GM21717 (cell line): ENCODE results near the gene NDUFC2.
"Not testable (repeated sequence)": the region's sequence is repeated elsewhere in the genome, so short reads cannot be mapped to it uniquely, and the experiment has no call there.

ENCODE experiments used
- ATAC-seq: cut with Tn5 transposase; IDR thresholded peaks from one replicate; pipeline ENCODE4 v1.9.1; 2021; ENCODE audit warnings: mild to moderate bottlenecking, moderate library complexity; ENCODE audit not compliant: unreplicated experiment

Gene NDUFC2

DNA sequence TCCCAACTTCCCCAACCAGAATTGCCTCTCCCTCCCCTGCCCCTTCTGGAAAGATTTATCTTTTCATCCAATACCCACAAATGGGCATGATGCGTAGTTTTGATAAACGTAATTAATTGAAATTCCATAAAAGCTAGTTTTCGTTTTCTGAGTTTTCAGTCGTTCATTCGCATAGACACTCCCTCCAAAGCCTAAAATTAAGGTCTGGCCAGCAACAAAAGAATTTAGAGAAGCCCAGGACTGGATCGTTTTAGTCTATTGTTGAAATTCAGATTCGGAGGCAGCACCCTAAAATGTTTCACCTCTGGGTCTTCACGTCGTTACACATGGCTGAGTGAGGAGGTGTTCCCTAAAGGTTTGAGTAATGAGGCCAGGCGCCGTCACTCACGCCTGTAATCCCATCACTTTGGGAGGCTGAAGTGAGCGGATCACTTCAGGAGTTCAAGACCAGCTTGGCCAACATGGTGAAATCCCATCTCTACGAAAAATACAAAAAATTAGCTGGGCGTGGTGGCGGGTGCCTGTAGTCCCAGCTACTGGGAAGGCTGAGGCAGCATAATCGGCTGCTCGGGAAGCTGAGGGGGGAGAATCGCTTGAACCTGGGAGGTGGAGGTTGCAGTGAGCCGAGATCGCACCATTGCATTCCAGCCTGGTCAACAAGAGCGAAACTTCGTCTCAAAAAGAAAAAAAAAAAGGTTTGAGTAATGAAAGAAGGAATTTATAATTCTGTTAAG, 589 bp upstream of the NDUFC2 start:
- no peak for ATAC-seq

DNA sequence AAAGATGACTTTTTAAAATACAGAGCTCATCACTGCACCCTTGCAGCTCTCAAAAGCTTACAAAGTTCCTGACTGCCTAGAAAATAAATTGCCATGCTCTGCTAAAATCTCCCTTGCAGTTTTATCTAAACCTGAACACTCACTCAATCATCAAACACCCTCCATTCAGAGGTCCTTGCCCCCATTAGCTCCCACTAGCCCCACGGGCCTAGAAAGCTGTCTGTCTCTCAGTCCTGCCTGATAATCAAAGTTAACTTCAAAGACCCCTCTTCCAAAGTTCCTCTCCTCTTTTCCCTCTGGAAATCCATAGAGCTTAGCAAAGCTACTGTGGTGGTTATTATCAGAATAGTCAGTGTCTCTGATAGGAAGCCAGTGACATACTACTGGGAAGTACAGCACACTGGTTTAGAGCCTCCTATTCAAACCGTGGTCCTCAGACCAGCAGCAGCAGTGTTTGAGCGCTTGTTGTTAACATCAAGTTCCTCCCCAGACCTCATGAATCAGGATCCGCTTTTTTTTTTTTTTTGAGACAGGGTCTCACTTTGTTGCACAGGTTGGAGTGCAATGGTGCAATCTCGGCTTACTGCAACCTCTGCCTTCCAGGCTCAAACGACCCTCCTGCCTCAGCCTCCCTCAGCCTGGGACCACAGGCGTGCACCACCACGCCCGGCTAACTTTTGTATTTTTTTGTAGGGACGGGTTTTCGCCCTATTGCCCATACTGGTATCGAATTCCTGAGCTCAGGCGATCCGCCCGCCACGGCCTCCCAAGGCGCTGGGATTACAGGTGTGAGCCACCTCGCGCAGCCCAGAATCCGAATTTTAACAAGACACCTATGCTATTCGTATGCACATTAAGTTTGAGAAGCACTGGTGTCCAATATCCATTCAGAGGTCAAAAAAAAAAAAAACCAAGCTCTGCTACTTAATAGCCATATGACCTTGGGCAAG, 1.2 kb downstream of the NDUFC2 start:
- ATAC-seq = no peak

DNA sequence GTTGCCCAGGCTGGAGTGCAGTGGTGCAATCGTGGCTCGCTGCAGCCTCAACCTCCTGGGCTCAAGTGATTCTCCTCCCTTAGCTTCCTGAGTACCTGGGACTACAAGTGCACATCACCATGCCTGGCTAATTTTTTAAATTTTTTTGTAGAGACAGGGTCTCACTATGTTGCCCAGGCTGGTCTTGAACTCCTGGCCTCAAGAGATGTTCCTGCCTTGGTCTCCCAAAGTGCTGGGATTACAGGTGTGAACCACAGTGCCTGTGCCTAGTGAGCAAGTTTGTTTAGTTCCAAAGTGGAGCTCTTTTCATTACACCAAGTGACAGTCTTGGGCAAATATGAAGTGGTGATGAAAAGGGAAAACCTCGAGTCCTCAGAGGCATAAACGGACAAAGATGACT, 2.1 kb downstream of the NDUFC2 start:
- ATAC-seq = not testable (repeated sequence)

DNA sequence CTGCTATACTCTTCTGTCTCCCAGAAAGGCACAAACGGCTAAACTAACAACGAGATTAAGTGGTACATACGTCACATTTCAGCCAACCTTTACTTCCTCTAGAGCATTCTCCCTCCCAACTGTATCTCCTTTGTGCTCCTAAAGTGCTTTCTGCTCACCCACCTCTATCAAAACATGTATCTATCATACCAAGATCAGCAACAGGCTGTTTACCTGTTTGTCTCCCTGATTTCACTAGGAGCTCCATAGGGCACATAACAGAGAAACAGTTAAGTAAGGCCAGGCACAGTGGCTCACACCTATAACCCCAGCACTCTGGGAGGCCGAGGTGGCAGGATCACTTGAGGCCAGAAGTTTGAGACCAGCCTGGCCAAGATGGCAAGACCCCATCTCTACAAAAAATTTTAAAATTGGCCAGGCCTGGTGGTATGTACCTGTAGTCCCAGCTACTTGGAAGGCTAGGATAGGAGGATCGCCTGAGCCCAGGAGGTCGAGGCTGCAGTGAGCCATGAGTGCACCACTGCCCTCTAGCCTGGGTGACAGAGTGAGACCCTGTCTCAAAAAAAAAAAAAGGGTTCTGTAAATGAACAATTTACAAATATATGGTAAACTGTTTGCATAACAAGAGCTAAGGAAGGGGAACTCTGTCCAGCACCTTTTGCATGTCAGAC, 2.8 kb downstream of the NDUFC2 start:
- ATAC-seq = no peak

- no peak for ATAC-seq
Observed at GRCh38 chr11:78074756-78075155, 4.9 kb downstream of the NDUFC2 start.

GRCh38 chr11:78072455-78072854, 7.2 kb downstream of the NDUFC2 start:
- no peak for ATAC-seq

DNA sequence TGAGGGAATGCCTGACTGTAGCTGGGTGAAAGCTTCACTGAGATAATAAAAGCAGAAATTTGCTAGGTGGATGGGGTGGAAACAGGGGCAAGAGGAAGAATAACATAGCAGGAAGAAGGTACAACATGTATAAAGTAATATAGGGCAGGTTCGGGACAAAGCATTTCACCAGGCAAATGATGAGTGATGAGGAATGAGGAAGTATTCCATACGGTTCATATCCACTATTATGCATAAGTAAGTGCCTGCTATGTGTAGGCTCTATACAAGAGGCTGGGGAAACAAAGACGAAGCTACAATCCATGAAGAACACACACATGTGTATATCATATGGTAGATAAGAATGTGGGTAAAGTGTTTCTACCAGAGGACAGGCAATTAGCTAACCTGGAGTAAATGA, 7.9 kb downstream of the NDUFC2 start:
- ATAC-seq = no peak

DNA sequence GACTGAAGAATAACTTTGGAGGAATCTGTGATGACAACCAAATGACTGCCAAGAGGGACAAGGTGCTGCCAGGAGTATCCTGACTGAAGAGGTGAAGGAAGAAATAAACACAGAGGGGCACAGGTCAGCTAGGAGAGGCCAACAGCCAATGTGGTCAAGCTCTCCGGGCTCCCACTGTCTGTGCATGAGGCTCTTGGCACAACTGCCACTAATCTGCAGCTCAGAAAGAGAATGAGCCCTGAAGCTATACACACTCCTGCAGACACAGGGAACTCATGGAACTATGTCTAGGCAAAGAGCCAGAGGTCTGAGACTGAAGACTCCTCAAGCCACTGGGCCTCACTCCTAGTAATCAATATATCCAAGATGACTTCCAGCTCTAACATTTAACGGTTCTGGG, 9.0 kb downstream of the NDUFC2 start:
- ATAC-seq = no peak

DNA sequence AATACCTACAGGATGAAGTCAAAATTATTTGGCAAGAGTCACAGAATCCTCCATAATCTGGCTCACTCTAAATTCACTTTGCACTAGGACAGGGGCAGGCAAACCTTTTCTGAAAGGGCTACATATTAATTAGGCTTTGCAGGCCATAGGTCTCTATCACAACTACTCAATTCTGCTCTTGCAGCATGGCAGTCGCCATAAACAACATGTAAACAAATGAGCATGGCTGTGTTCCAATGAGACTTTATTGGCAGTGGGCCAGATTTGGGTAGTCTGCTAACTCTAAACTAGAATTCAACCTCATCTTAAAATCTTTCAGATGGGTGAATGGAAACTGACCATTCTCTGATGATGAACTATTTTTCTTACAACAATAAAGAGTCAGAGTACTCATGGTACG, 10.2 kb downstream of the NDUFC2 start:
- no peak for ATAC-seq

DNA sequence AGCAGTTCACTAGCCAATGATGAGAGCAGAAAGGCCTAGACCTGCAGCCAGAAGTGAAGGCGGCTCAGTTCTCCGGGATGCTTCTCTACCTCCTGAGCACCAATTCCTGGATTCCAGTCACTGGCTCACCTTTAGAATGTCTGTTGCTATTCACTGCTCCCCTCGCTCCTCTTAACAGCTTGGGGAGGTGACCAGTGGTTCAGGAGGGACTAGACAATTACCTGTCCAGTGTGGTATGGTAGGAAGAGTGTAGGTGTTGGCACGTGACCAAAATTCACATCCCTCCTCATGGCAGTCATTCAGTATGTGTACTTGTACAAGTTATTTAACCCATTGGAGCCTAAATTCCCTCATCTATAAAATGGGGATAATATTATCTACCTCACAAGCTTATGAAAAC, 12.0 kb downstream of the NDUFC2 start:
- no peak for ATAC-seq

DNA sequence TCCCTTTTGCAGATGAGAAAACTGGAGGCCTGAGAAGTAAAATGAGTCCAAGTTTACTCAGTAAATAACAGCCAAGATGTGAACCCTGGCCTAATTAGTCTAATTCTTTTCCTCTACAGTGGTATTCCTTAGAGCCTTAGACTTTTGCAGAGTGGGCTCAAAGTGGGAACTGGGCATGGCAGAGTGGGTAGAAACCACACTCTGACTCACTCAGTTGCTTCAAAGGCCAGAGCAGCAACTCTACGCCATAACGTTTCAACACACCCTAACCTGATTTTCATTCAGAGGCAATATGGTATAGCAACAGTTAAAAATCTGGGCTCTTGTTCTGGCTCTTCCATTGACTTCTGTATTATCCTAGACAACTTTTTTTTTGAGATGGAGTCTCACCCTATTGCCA, 13.2 kb downstream of the NDUFC2 start:
- no peak for ATAC-seq

- ATAC-seq = no peak
Observed at GRCh38 chr11:78065203-78065602, 14.5 kb downstream of the NDUFC2 start.

DNA sequence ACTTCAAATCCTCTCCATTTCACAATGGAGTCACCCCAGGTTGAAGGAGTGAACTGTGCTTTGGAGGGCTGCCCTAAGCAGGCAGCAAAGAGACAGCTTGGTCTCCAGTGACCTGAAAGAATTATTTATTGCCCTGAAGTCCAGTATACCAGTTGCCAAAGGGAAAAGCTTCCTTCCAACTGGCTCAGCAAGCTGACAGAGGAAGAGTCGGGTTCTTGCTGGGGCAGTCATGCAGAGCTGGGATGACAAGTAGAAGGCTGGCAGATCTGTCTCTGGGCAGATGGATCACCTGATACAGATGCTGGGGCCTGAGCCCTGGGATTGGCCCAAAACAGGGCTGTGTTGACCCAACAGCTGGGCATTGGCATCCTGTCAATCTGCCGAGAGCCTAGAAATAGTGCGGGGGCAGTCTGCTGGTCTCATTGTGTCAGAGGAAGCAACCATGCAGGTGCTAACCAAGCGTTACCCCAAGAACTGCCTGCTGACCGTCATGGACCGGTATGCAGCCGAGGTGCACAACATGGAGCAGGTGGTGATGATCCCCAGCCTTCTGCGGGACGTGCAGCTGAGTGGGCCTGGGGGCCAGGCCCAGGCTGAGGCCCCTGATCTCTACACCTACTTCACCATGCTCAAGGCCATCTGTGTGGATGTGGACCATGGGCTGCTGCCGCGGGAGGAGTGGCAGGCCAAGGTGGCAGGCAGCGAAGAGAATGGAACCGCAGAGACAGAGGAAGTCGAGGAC, 16.1 kb downstream of the NDUFC2 start, which contains the start of gene THRSP:
Gene THRSP, plus strand, starts transcription at position 422 of the 742 bp plus-strand sequence. Its CDS starts 21 bp downstream, at position 443.
- ATAC-seq = no peak

DNA sequence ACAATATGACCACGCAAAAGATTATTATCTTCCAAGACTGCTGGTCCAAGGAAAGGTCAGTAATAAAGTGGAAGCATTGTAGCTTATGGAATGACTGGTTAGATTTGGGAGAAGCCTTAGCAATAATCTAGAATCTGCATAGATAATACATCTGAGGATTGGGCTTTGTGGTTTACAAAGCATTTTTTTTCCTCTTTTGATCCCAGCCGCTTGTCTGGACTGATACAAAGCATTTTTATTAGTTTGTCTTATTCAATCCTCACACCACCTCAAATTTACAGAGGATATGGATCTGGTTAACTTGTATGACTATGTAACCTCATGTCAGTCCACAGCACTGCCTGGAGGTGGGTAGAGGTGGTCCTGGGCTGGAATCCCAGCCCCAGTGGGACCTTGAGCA, 17.0 kb downstream of the NDUFC2 start:
- ATAC-seq = no peak

GRCh38 chr11:78061921-78062311, 17.7 kb downstream of the NDUFC2 start:
- ATAC-seq = no peak

DNA sequence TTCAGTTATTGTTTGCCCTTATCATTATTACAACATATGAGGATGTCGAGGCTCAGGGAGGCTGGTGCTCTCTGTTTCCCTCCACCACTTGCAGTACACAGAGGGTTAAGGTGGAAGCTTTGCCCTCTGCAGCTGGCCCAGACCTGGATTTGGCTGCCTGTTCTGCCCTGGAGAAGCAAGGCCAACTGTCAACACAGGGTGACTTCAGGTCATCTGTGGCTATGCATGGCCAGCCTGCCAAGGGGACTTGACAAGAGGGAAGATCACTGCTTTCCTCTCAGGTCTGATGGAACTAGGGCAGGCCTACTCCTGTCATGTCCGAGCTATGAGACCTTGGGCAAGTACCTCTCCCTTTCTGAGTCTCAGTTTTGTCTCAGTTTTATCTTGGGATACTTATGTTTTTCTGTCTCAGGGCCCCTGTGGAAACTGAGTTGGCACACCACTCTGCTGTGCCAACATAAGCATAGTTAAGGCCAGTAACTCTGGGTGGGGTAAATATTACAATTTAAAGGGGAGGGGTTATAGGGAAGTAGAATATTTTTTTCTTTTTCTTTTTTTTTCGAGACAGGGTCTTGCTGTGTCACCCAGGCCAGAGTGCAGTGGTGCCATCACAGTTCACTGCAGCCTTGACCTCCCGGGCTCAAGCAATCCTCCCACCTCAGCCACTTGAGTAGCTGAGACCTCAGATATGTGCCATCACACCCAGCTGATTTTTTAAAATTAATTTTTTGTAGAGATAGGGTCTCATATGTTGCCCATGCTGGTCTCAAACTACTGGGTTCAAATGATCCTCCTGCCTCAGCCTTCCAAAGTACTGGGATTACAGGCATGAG, 18.4 kb downstream of the NDUFC2 start:
- ATAC-seq = no peak

GRCh38 chr11:78060533-78060932, 19.1 kb downstream of the NDUFC2 start:
- no peak for ATAC-seq

GRCh38 chr11:78059749-78060328, 19.8 kb downstream of the NDUFC2 start:
- ATAC-seq = not testable (repeated sequence)

GRCh38 chr11:78057462-78058055, 22.1 kb downstream of the NDUFC2 start:
- no peak for ATAC-seq
